Left cardiac atrium (tissue), 4 donors: ENCODE results near the gene COPRS. TPM values are rescaled to one million over a fixed set of nuclear protein-coding genes. Genes with fewer than 3 reads are reported as not detected.
A peak's percentile ranks its signal among the peaks of the same experiment; 100 is the strongest.
"Not testable (repeated sequence)": the region's sequence is repeated elsewhere in the genome, so short reads cannot be mapped to it uniquely, and the experiment has no call there.

Experiments
- ATAC-seq, 2 donors: fragments of 200-7000 bp; cut with Tn5 transposase; one replicate each; pipeline ENCODE4 v1.9.1; 2020; ENCODE audit warnings: mild to moderate bottlenecking in 2 of 2, moderate library complexity in 2 of 2
- DNase-seq: peaks from one replicate; pipeline ENCODE4 v3.0.0-alpha.2; 2020
- intact Hi-C, 2 donors: fragments of 100-400 bp; cut with DNase I; formaldehyde crosslinking; loops; one replicate each; pipeline versions ENCODE4 v1.14.1 to v1.15.1; 2022 to 2023
- total RNA-seq, 2 donors: library from RNA; stranded (reverse); fragmentation: NEBNext Ultra II Directional; extraction: Animal tissue kit (Norgen Biotek cat#: 25700); gene quantifications; one replicate each; pipeline ENCODE4 v1.2.1, GENCODE V29; 2021
- donor health status: DM: no; HTN: yes; CAD: no.
- donor health status: DM: no; HTN: yes; CAD: no; lungs with severe emphysema.
- donor health status: DM: yes; HTN: yes; CAD: no.
- donor health status: Dilated cardiomyopathy.

Gene COPRS
- total RNA-seq, 2 donors from 2014 or later, result 51.7 to 55.3 TPM

GRCh38 chr17:31854672-31855071, 4.4 kb downstream of the COPRS start:
- no peak for ATAC-seq
- intact Hi-C loops, result no loop called here
- no peak for DNase-seq

DNA sequence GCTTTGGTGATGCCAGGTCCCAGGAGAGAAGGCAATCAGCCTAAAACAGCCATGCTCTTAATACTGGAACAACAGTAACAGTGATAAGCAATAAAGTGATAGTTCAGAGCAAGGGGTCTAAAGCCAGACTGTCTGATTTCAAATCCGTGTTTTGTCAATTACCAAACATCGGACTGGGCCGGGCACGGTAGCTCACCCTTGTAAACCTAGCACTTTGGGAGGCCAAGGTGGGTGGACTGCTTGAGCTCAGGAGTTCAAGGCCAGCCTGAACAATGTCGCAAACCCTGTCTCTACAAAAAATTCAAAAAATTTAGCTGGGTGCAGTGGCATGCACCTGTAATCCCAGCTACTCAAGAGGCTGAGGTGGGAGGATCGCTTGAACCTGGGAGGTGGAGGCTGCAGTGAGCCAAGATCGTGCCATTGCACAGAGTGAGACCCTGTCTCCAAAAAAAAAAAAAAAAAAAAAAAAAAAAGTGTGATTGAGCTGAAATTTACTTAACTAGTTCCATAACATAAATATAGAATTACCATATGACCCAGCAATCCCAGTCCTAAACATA, 5.1 kb downstream of the COPRS start:
- peak in 1 of 2 donors; percentile 6 for ATAC-seq
- no peak for DNase-seq
- intact Hi-C loops, result no loop called here

- intact Hi-C loops, result loop anchor here in 1 of 2 donors (10.0 kb wide), 1 partner anchor 410 kb away; no protein-coding TSS in a partner anchor
- no peak for DNase-seq
- no peak for ATAC-seq
These were observed 13.8 kb downstream of the COPRS start for GRCh38 chr17:31845291-31845690.

- DNase-seq, result peak; percentile 81
- peak; percentile 70 to 79 for ATAC-seq
- intact Hi-C loops, result loop anchor here (2.0 to 10.0 kb wide), 3 partner anchors 284 to 408 kb away; no protein-coding TSS in a partner anchor
These were observed 15.8 kb downstream of the COPRS start for GRCh38 chr17:31843070-31843745.

DNA sequence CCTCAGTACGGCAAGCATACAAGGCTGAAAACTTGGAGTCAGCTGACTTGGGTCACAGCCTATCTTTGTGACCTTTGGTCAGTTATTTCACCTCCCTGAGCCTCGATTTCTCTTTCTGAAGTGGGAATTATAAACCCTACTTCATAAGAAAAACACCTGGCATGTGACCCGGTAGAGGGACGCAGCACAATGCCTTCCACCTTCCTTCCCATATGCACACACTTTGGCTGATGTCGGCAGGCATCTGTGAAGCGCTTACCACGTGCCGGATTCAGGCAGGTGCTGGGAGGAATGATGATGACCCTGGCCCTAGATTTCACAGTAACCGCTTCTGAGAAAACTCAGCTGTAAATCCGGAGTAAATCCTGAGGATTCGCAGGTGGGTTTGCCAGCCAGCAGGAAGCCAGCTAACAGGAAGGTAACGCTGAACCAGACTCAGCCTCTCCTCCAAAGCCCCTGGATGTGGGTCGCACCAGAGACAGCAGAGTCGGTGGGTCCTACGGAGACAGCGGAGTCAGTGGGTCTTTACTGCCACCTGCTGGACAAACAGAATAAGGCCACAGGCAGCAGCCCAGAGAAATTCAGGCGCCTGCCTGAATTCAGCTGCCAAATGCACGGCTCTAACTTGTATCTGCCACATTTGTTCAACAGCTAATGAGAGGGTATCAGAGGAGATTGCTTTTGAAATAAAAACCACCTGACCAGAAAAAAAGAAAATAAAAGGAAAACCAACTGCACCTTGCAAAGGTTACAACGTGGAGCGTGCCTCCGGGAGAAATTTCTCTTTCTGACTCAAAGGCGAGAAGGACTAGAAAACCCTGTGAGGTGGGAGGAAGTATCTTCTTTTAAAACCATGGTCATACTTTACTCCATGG, 16.6 kb downstream of the COPRS start:
- intact Hi-C loops, result loop anchor here (1.0 to 10.0 kb wide), 4 partner anchors 284 to 408 kb away; no protein-coding TSS in a partner anchor
- DNase-seq, result peak; percentile 72
- peak; percentile 90 to 93 for ATAC-seq

DNA sequence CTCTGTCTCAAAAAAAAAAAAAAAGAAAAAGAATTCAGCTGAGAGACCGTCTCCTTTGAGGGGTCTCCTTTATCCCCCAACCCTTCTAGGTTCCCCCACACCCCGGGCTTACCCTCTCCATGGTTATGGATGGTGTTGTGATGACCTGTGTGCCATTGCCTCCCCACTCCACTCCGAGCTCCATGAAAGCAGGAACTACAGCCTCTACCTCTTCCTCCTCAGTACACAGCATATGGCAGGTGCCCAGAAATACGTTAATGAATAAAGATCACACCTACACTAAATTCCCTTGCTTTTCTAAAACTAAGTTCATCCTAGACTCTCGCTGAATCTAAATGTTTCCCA, 17.2 kb downstream of the COPRS start:
- no peak for DNase-seq
- intact Hi-C loops, result loop anchor here (1.0 to 10.0 kb wide), 4 partner anchors 283 to 407 kb away; no protein-coding TSS in a partner anchor
- peak in 1 of 2 donors; percentile 4 for ATAC-seq

DNA sequence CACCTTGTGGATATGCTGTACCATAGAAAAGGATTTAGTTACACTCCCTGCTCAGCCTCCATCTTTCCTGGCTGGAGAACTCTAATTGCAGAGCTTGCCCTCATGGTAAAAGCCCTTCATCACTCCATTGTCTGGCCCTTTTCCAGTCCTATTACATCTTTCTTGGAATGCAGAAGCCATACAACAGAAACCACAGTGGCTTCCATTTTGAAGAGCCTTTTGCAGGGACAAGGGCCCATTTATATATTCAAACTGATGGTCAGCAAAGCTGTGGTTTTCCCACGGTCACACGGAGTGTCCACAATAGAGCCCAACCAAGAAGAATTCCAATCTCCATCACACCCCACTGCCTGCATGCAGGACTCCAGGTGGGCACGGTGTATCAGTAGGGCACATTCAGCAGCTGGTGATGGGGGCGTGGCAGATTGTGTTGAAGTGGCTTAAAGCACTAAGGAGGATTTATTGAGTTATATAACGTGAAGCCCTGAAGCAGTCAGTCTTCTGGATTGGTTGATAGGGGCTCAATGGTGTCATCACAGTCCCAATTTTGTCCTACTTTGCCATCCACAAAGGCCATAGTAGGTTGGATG, 20.3 kb downstream of the COPRS start:
- intact Hi-C loops, result no loop called here
- DNase-seq (no peak), ATAC-seq (no peak)

GRCh38 chr17:31835984-31836383, 23.1 kb downstream of the COPRS start:
- DNase-seq (no peak), ATAC-seq (no peak)
- intact Hi-C loops, result no loop called here

- intact Hi-C loops, result no loop called here
- no peak for ATAC-seq
- DNase-seq, result no peak
These were observed 24.6 kb downstream of the COPRS start for GRCh38 chr17:31834448-31834847.

GRCh38 chr17:31832746-31833145, 26.3 kb downstream of the COPRS start:
- DNase-seq, result no peak
- no peak for ATAC-seq

DNA sequence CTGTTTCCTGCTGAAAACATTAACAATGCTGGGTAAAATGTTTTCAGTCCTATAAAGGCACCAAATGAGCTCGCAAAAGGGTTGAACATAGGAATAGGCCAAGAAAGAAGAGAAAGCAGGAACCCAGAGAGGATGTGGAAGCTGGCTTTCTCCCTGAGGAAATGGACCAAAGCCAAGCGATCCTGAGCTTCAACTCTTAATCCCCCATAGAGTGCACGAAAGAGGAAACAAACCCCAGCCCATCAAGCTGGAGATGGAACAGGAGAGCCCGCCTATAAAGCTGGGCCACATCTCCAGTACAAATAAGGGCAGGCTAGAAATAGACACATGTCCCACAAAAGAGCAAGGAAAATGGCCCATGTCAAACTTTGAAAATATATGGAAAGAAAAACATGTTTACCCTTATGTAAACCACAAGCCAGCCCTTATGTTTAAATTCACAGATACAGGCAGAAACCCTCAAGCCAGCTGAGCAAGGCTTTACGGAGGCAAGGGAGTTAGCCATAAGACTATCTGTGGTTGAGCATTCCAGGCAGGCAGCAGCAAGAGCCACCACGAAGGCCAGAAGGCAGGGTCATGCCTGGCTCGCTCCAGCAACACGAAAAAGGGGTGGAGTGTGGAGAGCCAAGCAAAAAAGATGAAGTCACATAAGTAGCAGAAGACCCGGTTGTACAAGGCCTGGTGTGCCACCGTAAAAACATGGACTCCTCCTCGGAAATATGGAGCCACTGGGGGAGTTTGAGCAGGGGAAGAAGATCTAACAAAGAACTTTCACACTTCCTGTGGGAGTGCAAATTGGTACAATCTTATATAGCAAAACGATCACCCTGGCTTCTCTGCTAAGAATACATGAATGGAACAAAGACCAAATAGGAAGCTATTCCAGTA, 27.8 kb downstream of the COPRS start:
- DNase-seq, result no peak
- intact Hi-C loops, result no loop called here
- no peak for ATAC-seq

More at GRCh38 chr17:31832746-31833145, 26.3 kb downstream of the COPRS start:
- intact Hi-C loops, result no loop called here

DNA sequence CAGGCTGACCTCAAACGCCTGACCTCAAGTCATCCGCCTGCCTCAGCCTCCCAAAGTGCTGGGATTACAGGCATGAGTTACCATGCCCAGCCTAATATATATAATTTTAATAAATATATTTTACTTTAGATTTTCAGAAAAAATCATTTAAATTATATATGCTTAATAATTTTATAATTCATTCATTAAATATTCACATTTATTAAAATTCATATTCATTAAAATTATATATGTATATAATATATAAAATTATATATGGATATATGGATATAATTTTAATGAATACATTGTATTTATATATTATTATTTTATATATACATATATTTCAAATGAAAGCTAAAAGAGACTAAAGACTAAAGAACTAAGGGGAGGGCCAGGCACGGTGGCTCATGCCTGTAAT, 29.4 kb downstream of the COPRS start:
- DNase-seq, result no peak
- intact Hi-C loops, result no loop called here
- ATAC-seq, result no peak

DNA sequence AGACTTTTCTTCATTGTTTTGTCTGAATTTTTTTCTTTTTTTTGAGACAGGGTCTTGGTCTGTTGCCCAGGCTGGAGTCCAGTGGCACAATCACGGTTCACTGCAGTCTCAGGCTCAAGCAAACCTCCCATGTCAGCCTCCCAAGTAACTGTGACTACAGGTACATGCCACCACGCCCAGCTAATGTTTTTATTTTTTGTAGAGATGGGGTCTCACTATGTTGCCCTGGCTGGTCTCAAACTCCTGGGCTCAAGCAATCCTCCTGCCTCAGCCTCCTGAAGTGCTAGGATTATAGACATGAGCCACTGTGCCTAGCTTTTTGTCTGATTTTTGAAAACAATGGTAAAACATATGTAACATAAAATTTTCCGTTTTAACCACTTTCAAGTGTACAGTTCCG, 30.1 kb downstream of the COPRS start:
- ATAC-seq, DNase-seq, intact Hi-C loops: not testable (repeated sequence)

DNA sequence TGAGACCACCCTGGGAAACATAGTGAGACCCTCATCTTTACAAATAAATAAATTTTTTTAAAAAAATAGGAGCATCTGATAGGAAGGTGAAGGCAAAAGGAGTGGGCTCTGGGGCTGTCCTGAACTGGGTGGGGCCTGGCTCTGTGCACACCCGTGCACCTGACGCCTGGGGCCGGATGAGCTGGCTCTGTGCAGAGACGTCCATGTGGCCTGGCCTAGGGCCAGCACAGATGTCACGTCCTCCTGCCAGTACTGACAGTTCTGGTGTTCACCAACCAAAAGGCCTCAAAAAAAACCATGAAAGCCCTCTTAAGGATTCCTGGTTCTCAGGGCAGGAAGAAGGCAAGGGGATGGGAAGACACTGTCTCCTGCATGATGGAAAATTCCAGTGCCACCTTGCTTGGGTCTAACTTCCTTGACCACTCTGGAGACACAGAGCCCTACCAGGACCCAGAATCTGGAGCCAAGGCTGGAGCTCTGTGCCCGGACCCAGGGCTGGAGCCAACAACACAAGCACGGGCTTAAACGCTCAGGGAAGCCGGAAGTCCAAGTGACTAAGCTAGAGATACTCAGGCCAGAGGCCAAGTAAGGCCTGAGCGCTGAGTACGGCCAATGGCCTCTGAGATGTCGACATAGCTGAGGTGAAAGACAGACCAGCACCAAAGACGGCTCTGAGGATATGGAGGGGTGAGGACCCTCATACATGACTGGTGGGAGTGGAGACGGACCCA, 32.9 kb downstream of the COPRS start:
- DNase-seq (no peak), ATAC-seq (peak; percentile 55 to 84)
- intact Hi-C loops, result no loop called here

DNA sequence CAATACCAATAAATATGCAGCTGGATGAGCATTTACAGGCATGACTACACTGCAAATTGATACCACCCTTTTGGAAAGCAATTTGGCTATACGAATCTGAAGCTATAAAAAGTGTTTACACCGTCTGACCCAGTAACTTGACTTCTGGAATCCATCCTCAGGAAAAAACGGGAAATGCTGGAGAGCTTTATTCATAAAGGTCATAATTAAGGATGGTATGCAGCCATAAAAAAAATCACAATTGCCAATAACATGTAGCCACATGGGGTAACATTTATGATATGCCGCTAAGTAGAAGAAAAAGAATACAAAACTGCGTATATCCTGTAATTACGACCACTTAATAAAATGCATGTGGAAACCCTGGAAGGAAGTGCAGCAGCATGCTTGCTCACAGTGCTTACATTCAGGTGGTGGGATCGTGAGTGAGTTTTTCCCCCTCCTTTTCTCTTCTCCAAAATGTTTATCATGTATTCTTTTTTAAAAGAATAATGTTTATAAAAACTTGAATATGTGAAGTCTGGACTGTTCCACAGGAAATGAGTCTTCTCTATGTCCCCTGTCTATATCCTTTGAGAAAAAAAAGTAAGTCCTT, 34.2 kb downstream of the COPRS start:
- DNase-seq (no peak), ATAC-seq (no peak)
- intact Hi-C loops, result no loop called here

- intact Hi-C loops, result no loop called here
- DNase-seq, result no peak
- ATAC-seq, result no peak
These were observed 36.0 kb downstream of the COPRS start for GRCh38 chr17:31823014-31823413.

- intact Hi-C loops, result no loop called here
- no peak for ATAC-seq
- DNase-seq, result no peak
These were observed 38.2 kb downstream of the COPRS start for GRCh38 chr17:31820691-31821435.
